H9 (cell line): ENCODE results near the gene MTMR3. TPM values are rescaled to one million over a fixed set of nuclear protein-coding genes. Genes with fewer than 3 reads are reported as not detected.

Experiments used
- DNase-seq: peaks from one replicate; pipeline ENCODE4 v3.0.0-alpha.2; 2017
- H2AFZ ChIP-seq: one replicate; pipeline ENCODE4 v1.6.1; 2013; ENCODE audit warnings: mild to moderate bottlenecking, low read length, control low read depth, moderate library complexity
- H2AK5ac ChIP-seq: 2 replicates; pipeline ENCODE4 v1.6.1; 2013; ENCODE audit warnings: low read length, control low read depth, mixed read lengths; ENCODE audit not compliant: insufficient read length
- H2BK120ac ChIP-seq: one replicate; pipeline ENCODE4 v1.6.1; 2013; ENCODE audit warnings: low read depth, mild to moderate bottlenecking, low read length, control low read depth, inconsistent platforms; ENCODE audit not compliant: poor library complexity, severe bottlenecking
- H2BK12ac ChIP-seq: 2 replicates; pipeline ENCODE4 v1.6.1; 2013; ENCODE audit warnings: low read length, control low read depth, mixed read lengths, low read depth; ENCODE audit not compliant: insufficient read length
- H2BK15ac ChIP-seq: 2 replicates; pipeline ENCODE4 v1.6.1; 2013; ENCODE audit warnings: low read depth, low read length, control low read depth
- H2BK20ac ChIP-seq: one replicate; pipeline ENCODE4 v1.6.1; 2013; ENCODE audit warnings: low read depth, mild to moderate bottlenecking, low read length, control low read depth, inconsistent platforms; ENCODE audit not compliant: poor library complexity, severe bottlenecking
- H2BK5ac ChIP-seq: 2 replicates; pipeline ENCODE4 v1.6.1; 2013; ENCODE audit warnings: low read length, control low read depth, mixed read lengths; ENCODE audit not compliant: insufficient read length
- H3K14ac ChIP-seq: 2 replicates; pipeline ENCODE4 v1.6.1; 2013; ENCODE audit warnings: low read length, control low read depth; ENCODE audit not compliant: insufficient read depth
- H3K18ac ChIP-seq: 2 replicates; pipeline ENCODE4 v1.6.1; 2013; ENCODE audit warnings: low read depth, mild to moderate bottlenecking, mixed read lengths, low read length, control low read depth; ENCODE audit not compliant: insufficient read length
- H3K23ac ChIP-seq: 2 replicates; pipeline ENCODE4 v1.6.1; 2013; ENCODE audit warnings: low read length, control low read depth, mixed read lengths, low read depth; ENCODE audit not compliant: insufficient read length
- H3K23me2 ChIP-seq: 2 replicates; pipeline ENCODE4 v1.6.1; 2013; ENCODE audit warnings: low read depth, mild to moderate bottlenecking, mixed read lengths, low read length, control low read depth; ENCODE audit not compliant: insufficient read length, poor library complexity, severe bottlenecking
- H3K27ac ChIP-seq: 2 replicates; pipeline ENCODE4 v1.5.1; 2013; ENCODE audit warnings: low read length, control low read depth, mixed read lengths, low read depth; ENCODE audit not compliant: insufficient read length
- H3K27me3 ChIP-seq: 2 replicates; pipeline ENCODE4 v1.6.1; 2013; ENCODE audit warnings: low read length, control low read depth, inconsistent platforms; ENCODE audit not compliant: insufficient read depth
- H3K4ac ChIP-seq: 2 replicates; pipeline ENCODE4 v1.6.1; 2013; ENCODE audit warnings: low read depth, mild to moderate bottlenecking, control low read depth, inconsistent platforms, low read length, moderate library complexity
- H3K4me1 ChIP-seq: 2 replicates; pipeline ENCODE4 v1.6.1; 2013; ENCODE audit warnings: low read length, control low read depth, inconsistent platforms; ENCODE audit not compliant: insufficient read depth
- H3K4me2 ChIP-seq: 2 replicates; pipeline ENCODE4 v1.6.1; 2013; ENCODE audit warnings: low read length, control low read depth, mixed read lengths; ENCODE audit not compliant: insufficient read length, insufficient read depth
- H3K56ac ChIP-seq: 2 replicates; pipeline ENCODE4 v1.6.1; 2013; ENCODE audit warnings: low read depth, mild to moderate bottlenecking, mixed read lengths, low read length, control low read depth; ENCODE audit not compliant: insufficient read length
- H3K79me1 ChIP-seq: 2 replicates; pipeline ENCODE4 v1.6.1; 2013; ENCODE audit warnings: low read depth, mild to moderate bottlenecking, moderate library complexity, low read length, control low read depth, inconsistent platforms; ENCODE audit not compliant: insufficient read depth, poor library complexity, severe bottlenecking
- H3K79me2 ChIP-seq: 2 replicates; pipeline ENCODE4 v1.6.1; 2013; ENCODE audit warnings: low read length, control low read depth, inconsistent platforms; ENCODE audit not compliant: insufficient read depth
- H3K9ac ChIP-seq: 2 replicates; pipeline ENCODE4 v1.6.1; 2013; ENCODE audit warnings: low read length, control low read depth, mixed read lengths; ENCODE audit not compliant: insufficient read length; ENCODE audit errors: extremely low read depth
- H3K9me3 ChIP-seq: one replicate; pipeline ENCODE4 v1.6.1; 2013; ENCODE audit warnings: low read depth, low read length, inconsistent platforms; ENCODE audit not compliant: control insufficient read depth
- H3T11ph ChIP-seq: one replicate; pipeline ENCODE4 v1.6.1; 2013; ENCODE audit warnings: mild to moderate bottlenecking, low read length, control low read depth, inconsistent platforms
- H4K20me1 ChIP-seq: one replicate; pipeline ENCODE4 v1.6.1; 2013; ENCODE audit not compliant: control insufficient read depth, insufficient read length, insufficient read depth
- H4K5ac ChIP-seq: 2 replicates; pipeline ENCODE4 v1.6.1; 2013; ENCODE audit warnings: low read depth, mild to moderate bottlenecking, mixed read lengths, low read length, control low read depth; ENCODE audit not compliant: insufficient read length
- H4K8ac ChIP-seq: replicated peaks from 2 replicates; pipeline ENCODE4 v1.6.1; 2013; ENCODE audit warnings: low read length, control low read depth, mixed read lengths, low read depth; ENCODE audit not compliant: insufficient read length
- H4K91ac ChIP-seq: 2 replicates; pipeline ENCODE4 v1.6.1; 2013; ENCODE audit warnings: low read depth, mild to moderate bottlenecking, moderate library complexity, mixed read lengths, low read length, control low read depth; ENCODE audit not compliant: insufficient read length
- H3K27ac Mint-ChIP-seq, 3 experiments: 2 replicates in 2 of 3; 3 replicates in 1 of 3; pipeline ENCODE4 v1.8.0; 2020 to 2021; ENCODE audit warnings: mixed read lengths in 3 of 3, mild to moderate bottlenecking in 1 of 3, moderate library complexity in 1 of 3
- H3K27me3 Mint-ChIP-seq: 2 replicates; pipeline ENCODE4 v1.8.0; 2021; ENCODE audit warnings: low read depth, mild to moderate bottlenecking, moderate library complexity, mixed read lengths
- H3K36me3 Mint-ChIP-seq, 3 experiments: 2 replicates in 2 of 3; 3 replicates in 1 of 3; pipeline ENCODE4 v1.8.0; 2020 to 2021; ENCODE audit warnings: low read depth in 3 of 3, mixed read lengths in 3 of 3; ENCODE audit not compliant: insufficient read depth in 1 of 3
- H3K4me1 Mint-ChIP-seq, 2 experiments: 2 replicates each; pipeline ENCODE4 v1.8.0; 2020; ENCODE audit warnings: mixed read lengths in 2 of 2
- H3K4me3 Mint-ChIP-seq, 2 experiments: 2 replicates in 1 of 2; 3 replicates in 1 of 2; pipeline ENCODE4 v1.8.0; 2020 to 2021; ENCODE audit warnings: mild to moderate bottlenecking in 2 of 2, mixed read lengths in 2 of 2, moderate library complexity in 1 of 2
- H3K9me3 Mint-ChIP-seq, 2 experiments: 2 replicates in 1 of 2; 3 replicates in 1 of 2; pipeline ENCODE4 v1.8.0; 2020; ENCODE audit warnings: mild to moderate bottlenecking in 2 of 2, mixed read lengths in 2 of 2, moderate library complexity in 1 of 2
- WGBS: extraction: QIAGEN DNeasy Blood & Tissue Kit; methylation state at CpG from one replicate; pipeline ENCODE4 v1.1.7; 2013; ENCODE audit warnings: missing lambda C conversion rate, low lambda C conversion rate, mixed read lengths; ENCODE audit not compliant: insufficient read length; ENCODE audit errors: extremely low coverage; 5-methylcytosine and 5-hydroxymethylcytosine counted together
- total RNA-seq: library from RNA; stranded (reverse); gene quantifications from 2 replicates; pipeline ENCODE4 v1.2.1, GENCODE V29; 2021
- TF ChIP-seq, protein P1 (sequence below): fragments of 200-600 bp; sonication (generic); conservative IDR thresholded peaks from 3 replicates; pipeline ENCODE4 v1.8.0; 2021; ENCODE audit warnings: antibody characterized with exemption, mild to moderate bottlenecking

The MTMR3 gene
- total RNA-seq, 1 experiment from 2014 or later: 19.8 TPM

DNA sequence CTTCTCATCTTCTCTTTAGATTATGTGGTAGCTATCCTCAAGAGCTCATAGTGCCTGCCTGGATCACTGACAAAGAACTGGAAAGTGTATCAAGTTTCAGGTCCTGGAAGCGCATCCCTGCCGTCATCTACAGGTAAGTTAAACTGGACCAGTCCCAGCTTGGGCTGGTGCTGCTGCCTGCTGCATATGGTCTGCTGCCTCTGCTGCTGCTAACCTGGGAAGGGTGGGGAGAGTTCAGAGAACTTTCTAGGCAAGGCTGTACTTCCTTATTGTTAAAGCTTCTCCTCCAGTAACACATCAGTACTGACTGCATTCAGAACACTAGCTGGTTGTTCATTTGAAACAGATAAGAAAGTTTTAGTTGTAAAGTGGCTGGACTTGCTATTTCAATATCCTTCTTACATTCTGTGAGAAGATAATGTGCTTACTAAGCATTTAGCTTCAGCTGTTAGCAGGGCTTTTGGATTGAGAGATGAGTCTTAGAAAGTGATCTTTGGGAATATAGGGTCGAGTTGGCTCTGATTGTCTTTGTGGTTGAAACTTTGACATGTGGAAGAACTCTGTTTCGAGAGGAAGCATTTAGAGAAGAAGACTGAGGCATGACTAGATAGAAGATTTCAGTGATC lies 120.0 kb downstream of the MTMR3 start:
- DNase-seq: no peak
- Histone ChIP-seq H3K56ac (no peak overlapping the region), H3T11ph (no peak overlapping the region), H3K9ac (no peak overlapping the region), H2BK120ac (no peak overlapping the region), H3K14ac (no peak overlapping the region), H3K27ac (no peak overlapping the region), H2AK5ac (no peak overlapping the region), H4K8ac (no peak overlapping the region), H3K4ac (no peak overlapping the region), H2AFZ (no peak overlapping the region), H2BK15ac (no peak overlapping the region), H3K79me1 (no peaks in the 10 kb centered on the region), H3K18ac (no peak overlapping the region), H3K23me2 (no peaks in the 10 kb centered on the region), H3K27me3 (no peaks in the 10 kb centered on the region), H4K5ac (no peak overlapping the region), H3K4me2 (no peak overlapping the region), H2BK12ac (no peak overlapping the region), H2BK5ac (no peak overlapping the region), H2BK20ac (no peak overlapping the region), H3K79me2 (no peaks in the 10 kb centered on the region), H3K4me1 (no peaks in the 10 kb centered on the region), H4K20me1 (no peaks in the 10 kb centered on the region), H3K9me3 (no peaks in the 10 kb centered on the region), H3K23ac (no peak overlapping the region), H4K91ac (no peak overlapping the region)
- TF ChIP-seq, protein P1, sequence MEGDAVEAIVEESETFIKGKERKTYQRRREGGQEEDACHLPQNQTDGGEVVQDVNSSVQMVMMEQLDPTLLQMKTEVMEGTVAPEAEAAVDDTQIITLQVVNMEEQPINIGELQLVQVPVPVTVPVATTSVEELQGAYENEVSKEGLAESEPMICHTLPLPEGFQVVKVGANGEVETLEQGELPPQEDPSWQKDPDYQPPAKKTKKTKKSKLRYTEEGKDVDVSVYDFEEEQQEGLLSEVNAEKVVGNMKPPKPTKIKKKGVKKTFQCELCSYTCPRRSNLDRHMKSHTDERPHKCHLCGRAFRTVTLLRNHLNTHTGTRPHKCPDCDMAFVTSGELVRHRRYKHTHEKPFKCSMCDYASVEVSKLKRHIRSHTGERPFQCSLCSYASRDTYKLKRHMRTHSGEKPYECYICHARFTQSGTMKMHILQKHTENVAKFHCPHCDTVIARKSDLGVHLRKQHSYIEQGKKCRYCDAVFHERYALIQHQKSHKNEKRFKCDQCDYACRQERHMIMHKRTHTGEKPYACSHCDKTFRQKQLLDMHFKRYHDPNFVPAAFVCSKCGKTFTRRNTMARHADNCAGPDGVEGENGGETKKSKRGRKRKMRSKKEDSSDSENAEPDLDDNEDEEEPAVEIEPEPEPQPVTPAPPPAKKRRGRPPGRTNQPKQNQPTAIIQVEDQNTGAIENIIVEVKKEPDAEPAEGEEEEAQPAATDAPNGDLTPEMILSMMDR: no peak
- no peaks in the 10 kb centered on the region for H3K9me3 Mint-ChIP-seq
- WGBS: no CpG with 5 or more reads among the region's 4 CpGs
- H3K36me3 Mint-ChIP-seq: peaks cover 2 to 34% (median 18%) of the 10 kb centered on the region in 3 experiments; a peak in 6 of 7 replicates
- no peak overlapping the region for H3K4me3 Mint-ChIP-seq
- H3K27me3 Mint-ChIP-seq: no peaks in the 10 kb centered on the region
- H3K4me1 Mint-ChIP-seq: peaks cover 13 to 15% of the 10 kb centered on the region in 2 experiments
- peak overlapping the region in 1 of 3 experiments; percentile 32; a peak in 3 of 7 replicates for H3K27ac Mint-ChIP-seq
